Measurements from ENCODE around the gene YKT6.

The YKT6 gene

GRCh38 chr7:44235582-44236332, 35.0 kb downstream of the YKT6 start:
- H3K27ac ChIP-seq (ENCODE audit: extremely low read depth, low read depth, low read length), result no peak overlapping the region
- TF ChIP-seq ZNF16 (tag by site-specific recombination; IDR thresholded peaks at IDR 0.05; ENCODE audit: low read depth), result no peak
- TF ChIP-seq ZNF704 (tag by site-specific recombination; IDR thresholded peaks at IDR 0.05), result no peak
- TF ChIP-seq ZBTB20 (tag by site-specific recombination; IDR thresholded peaks at IDR 0.05), result 0 out of 2 replicates have a peak, but pooled peaks have one; percentile 36
- TF ChIP-seq ZIC2 (tag by site-specific recombination; IDR thresholded peaks at IDR 0.05), result peak; percentile 71
- TF ChIP-seq ZEB2 (tag by site-specific recombination; IDR thresholded peaks at IDR 0.05), result no peak
- no peak for TF ChIP-seq YY1 (tag by site-specific recombination; IDR thresholded peaks at IDR 0.05)
- TF ChIP-seq ZNF48 (tag by site-specific recombination; IDR thresholded peaks at IDR 0.05), result no peak
- CTCF ChIA-PET, result interaction anchor here (0.7 kb wide), 1 partner anchor 200 kb away, joined by 7 read pairs; no protein-coding TSS in a partner anchor

DNA sequence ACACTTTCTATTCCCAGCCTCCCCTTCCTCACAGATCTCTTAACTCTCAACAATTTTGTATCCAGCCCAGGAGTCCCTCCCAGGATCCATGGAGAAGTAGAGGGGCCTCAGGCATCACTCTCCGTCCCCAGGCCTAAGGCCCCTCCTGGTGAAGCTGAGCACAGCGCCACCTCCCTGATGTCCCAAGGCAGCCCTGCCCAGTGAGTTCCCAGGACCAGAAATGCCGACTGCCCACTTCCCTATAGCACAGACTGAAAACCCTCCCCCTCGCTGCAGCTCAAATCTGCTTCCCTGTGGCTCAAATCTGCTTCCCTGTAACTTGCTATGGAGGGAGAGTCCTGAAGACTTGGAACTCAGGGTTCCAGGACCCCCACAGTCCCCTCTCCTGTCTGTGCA, 35.6 kb downstream of the YKT6 start:
- TF ChIP-seq ZNF114 (tag by site-specific recombination; IDR thresholded peaks at IDR 0.05), result no peak
- no peak for TF ChIP-seq ZNF658 (tag by site-specific recombination; IDR thresholded peaks at IDR 0.05)
- 0 out of 2 replicates have a peak, but pooled peaks have one; percentile 4 for TF ChIP-seq ZIC2 (tag by site-specific recombination; IDR thresholded peaks at IDR 0.05)
- Histone ChIP-seq H3K27ac (ENCODE audit: extremely low read depth, low read depth, low read length) (no peak overlapping the region), H3K36me3 (ENCODE audit: control insufficient read depth in 2 of 2, insufficient read depth in 1 of 2, low read length in 2 of 2) (no peaks in the 10 kb centered on the region), H3K9me3 (ENCODE audit: control insufficient read depth, insufficient read depth, low read depth, low read length) (no peaks in the 10 kb centered on the region), H3K4me3 (ENCODE audit: low read depth, low read length) (no peak overlapping the region), H3K4me1 (ENCODE audit: control insufficient read depth, insufficient read depth, low read length) (no peaks in the 10 kb centered on the region)
- ChIA-PET CTCF (no interaction called here), POLR2A (no interaction called here)

More at GRCh38 chr7:44235582-44236332, 35.0 kb downstream of the YKT6 start:
- Histone ChIP-seq H3K9me3 (ENCODE audit: control insufficient read depth, insufficient read depth, low read depth, low read length) (no peaks in the 10 kb centered on the region), H3K4me3 (ENCODE audit: low read depth, low read length) (no peak overlapping the region), H3K36me3 (ENCODE audit: control insufficient read depth in 2 of 2, insufficient read depth in 1 of 2, low read length in 2 of 2) (no peaks in the 10 kb centered on the region), H3K4me1 (ENCODE audit: control insufficient read depth, insufficient read depth, low read length) (no peaks in the 10 kb centered on the region)
- POLR2A ChIA-PET, result no interaction called here

DNA sequence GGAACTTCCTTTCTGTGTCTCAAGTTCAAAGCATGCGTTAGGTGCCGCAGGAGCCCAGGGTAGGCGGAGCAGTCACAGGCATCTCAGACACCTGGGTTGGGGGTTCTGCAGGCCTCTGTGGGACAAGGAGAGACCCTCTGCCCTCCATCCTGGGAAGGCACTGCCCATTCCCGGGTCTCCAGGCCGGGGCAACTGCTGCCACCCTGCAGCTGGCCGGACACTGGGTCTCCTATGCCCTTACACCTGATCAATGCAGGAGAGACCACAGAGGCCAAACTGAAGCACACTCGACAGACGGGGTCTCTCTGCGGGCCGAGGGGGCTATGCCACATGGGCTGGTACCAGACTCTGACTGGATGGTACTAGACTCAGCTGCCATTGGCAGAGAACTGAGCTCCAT, 36.9 kb downstream of the YKT6 start:
- ChIA-PET CTCF (interaction anchor here (0.5 kb wide), 1 partner anchor 44 kb away, joined by 3 read pairs; no protein-coding TSS in a partner anchor), POLR2A (no interaction called here)
- H3K27ac ChIP-seq (ENCODE audit: extremely low read depth, low read depth, low read length), result no peak overlapping the region
- H3K4me1 ChIP-seq (ENCODE audit: control insufficient read depth, insufficient read depth, low read length), result no peaks in the 10 kb centered on the region
- no peaks in the 10 kb centered on the region for H3K36me3 ChIP-seq (ENCODE audit: control insufficient read depth in 2 of 2, insufficient read depth in 1 of 2, low read length in 2 of 2)
- TF ChIP-seq ZNF580 (tag by site-specific recombination; IDR thresholded peaks at IDR 0.05) (no peak), GLI4 (tag by site-specific recombination; IDR thresholded peaks at IDR 0.05) (no peak), ZSCAN30 (tag by site-specific recombination; IDR thresholded peaks at IDR 0.05) (no peak), ZNF423 (tag by site-specific recombination; IDR thresholded peaks at IDR 0.05) (no peak), ZNF623 (tag by site-specific recombination; IDR thresholded peaks at IDR 0.05) (no peak), ZNF626 (tag by site-specific recombination; IDR thresholded peaks at IDR 0.05) (no peak), WT1 (tag by site-specific recombination; IDR thresholded peaks at IDR 0.05) (no peak), GLI2 (tag by site-specific recombination; IDR thresholded peaks at IDR 0.05; ENCODE audit: borderline replicate concordance, low read depth) (no peak), HOXC10 (CRISPR knock-in tag; IDR thresholded peaks at IDR 0.05) (no peak), ZNF518A (tag by site-specific recombination; conservative IDR thresholded peaks at IDR 0.05; ENCODE audit: low read depth) (no peak), ZNF175 (tag by site-specific recombination; IDR thresholded peaks at IDR 0.05) (no peak), KLF16 (tag by site-specific recombination; IDR thresholded peaks at IDR 0.05) (no peak), SP3 (tag by site-specific recombination; IDR thresholded peaks at IDR 0.05) (no peak), ZNF555 (tag by site-specific recombination; conservative IDR thresholded peaks at IDR 0.05) (no peak)
- TF ChIP-seq, protein P1, sequence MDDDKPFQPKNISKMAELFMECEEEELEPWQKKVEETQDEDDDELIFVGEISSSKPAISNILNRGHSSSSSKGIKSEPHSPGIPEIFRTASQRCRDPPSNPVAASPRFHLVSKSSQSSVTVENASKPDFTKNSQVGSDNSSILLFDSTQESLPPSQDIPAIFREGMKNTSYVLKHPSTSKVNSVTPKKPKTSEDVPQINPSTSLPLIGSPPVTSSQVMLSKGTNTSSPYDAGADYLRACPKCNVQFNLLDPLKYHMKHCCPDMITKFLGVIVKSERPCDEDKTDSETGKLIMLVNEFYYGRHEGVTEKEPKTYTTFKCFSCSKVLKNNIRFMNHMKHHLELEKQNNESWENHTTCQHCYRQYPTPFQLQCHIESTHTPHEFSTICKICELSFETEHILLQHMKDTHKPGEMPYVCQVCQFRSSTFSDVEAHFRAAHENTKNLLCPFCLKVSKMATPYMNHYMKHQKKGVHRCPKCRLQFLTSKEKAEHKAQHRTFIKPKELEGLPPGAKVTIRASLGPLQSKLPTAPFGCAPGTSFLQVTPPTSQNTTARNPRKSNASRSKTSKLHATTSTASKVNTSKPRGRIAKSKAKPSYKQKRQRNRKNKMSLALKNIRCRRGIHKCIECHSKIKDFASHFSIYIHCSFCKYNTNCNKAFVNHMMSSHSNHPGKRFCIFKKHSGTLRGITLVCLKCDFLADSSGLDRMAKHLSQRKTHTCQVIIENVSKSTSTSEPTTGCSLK (tag by site-specific recombination; IDR thresholded peaks at IDR 0.05), result no peak
- no peaks in the 10 kb centered on the region for H3K9me3 ChIP-seq (ENCODE audit: control insufficient read depth, insufficient read depth, low read depth, low read length)
- H3K4me3 ChIP-seq (ENCODE audit: low read depth, low read length), result no peak overlapping the region

All from HEK293 (cell line).